A549 (cell line): ENCODE measurements around the gene CDH16. TPM values are rescaled to one million over a fixed set of nuclear protein-coding genes. Genes with fewer than 3 reads are reported as not detected.

ENCODE experiments used
- ATAC-seq, 2 experiments: fragments of 200-7000 bp in 1 of 2; fragments of >200 bp in 1 of 2; cut with Nextera tagmentation in 1 of 2; cut with Tn5 transposase in 1 of 2; 3 replicates each; pipeline versions ENCODE4 v1.8.0 to v1.9.1; 2018 to 2020; ENCODE audit warnings: mild to moderate bottlenecking in 1 of 2, moderate library complexity in 1 of 2
- CTCF ChIA-PET: fragments of 300-600 bp; sonication (Branson Sonifier 250); formaldehyde crosslinking; extraction: SDS; loops from one replicate; lab custom pipeline; 2021; ENCODE audit warnings: antibody characterized with exemption, inconsistent platforms; lab: Yijun Ruan, JAX
- POLR2A ChIA-PET: fragments of 350-600 bp; formaldehyde crosslinking; extraction: SDS; loops from one replicate; lab custom pipeline; 2021; ENCODE audit warnings: antibody characterized with exemption, inconsistent platforms; lab: Yijun Ruan, JAX
- DNase-seq, 2 experiments: peaks; one replicate each; pipeline versions ENCODE4 v3.0.0 to v3.0.0-alpha.2; 2011 to 2016; ENCODE audit warnings: low read depth in 1 of 2, low spot score in 1 of 2
- FAIRE-seq: peaks from 2 replicates; lab custom pipeline; 2011; peaks lifted over from hg19 to GRCh38; lab: Jason Lieb, UNC
- H3K27ac ChIP-seq, 2 experiments: fragments of >200 bp; sonication (Bioruptor Twin); formaldehyde crosslinking; 3 replicates each; pipeline ENCODE4 v1.5.1; 2016 to 2017
- H3K4me1 ChIP-seq: fragments of >200 bp; sonication (Bioruptor Twin); formaldehyde crosslinking; 3 replicates; pipeline ENCODE4 v1.6.1; 2016
- H3K4me2 ChIP-seq: fragments of >200 bp; sonication (Bioruptor Twin); formaldehyde crosslinking; 3 replicates; pipeline ENCODE4 v1.6.1; 2016
- H3K4me3 ChIP-seq: fragments of >200 bp; sonication (Bioruptor Twin); formaldehyde crosslinking; 3 replicates; pipeline ENCODE4 v1.5.1; 2016
- H3K9me3 ChIP-seq: fragments of >200 bp; sonication (Bioruptor Twin); formaldehyde crosslinking; 3 replicates; pipeline ENCODE4 v1.6.1; 2016
- CTCF ChIP-seq: fragments of >200 bp; sonication (Bioruptor Twin); formaldehyde crosslinking; IDR thresholded peaks from 3 replicates; pipeline ENCODE4 v1.5.1; 2016
- EHMT2 ChIP-seq: fragments of 200-600 bp; sonication (generic); IDR thresholded peaks from 2 replicates; pipeline ENCODE4 v1.6.1; 2016; ENCODE audit warnings: antibody characterized with exemption, low read depth, mild to moderate bottlenecking, moderate library complexity
- HDAC2 ChIP-seq: fragments of 200-600 bp; sonication (generic); IDR thresholded peaks from 2 replicates; pipeline ENCODE4 v1.6.1; 2016
- HOXB13 ChIP-seq: fragments of 250-450 bp; sonication (Bioruptor Pico); IDR thresholded peaks from 2 replicates; pipeline ENCODE4 v1.5.0; 2020; ENCODE audit warnings: low read depth, mild to moderate bottlenecking, moderate library complexity
- KDM5A ChIP-seq: fragments of 200-600 bp; sonication (generic); IDR thresholded peaks from 2 replicates; pipeline ENCODE4 v1.6.1; 2016; ENCODE audit warnings: antibody characterized with exemption, mild to moderate bottlenecking
- NPAS2 ChIP-seq: fragments of 250-450 bp; sonication (Bioruptor Pico); IDR thresholded peaks from 2 replicates; pipeline ENCODE4 v1.8.0; 2022; ENCODE audit warnings: mild to moderate bottlenecking, moderate library complexity, borderline replicate concordance
- PBX3 ChIP-seq: IDR thresholded peaks from 2 replicates; pipeline ENCODE4 v1.6.1; 2012
- RAD21 ChIP-seq, 2 experiments: fragments of >200 bp in 1 of 2; sonication (Bioruptor Twin) in 1 of 2; formaldehyde crosslinking in 1 of 2; IDR thresholded peaks in 1 of 2; conservative IDR thresholded peaks in 1 of 2; 2 replicates in 1 of 2; 3 replicates in 1 of 2; pipeline ENCODE4 v1.6.1; 2012 to 2018; ENCODE audit warnings: inconsistent platforms in 1 of 2
- SMC3 ChIP-seq: fragments of >200 bp; sonication (Bioruptor Twin); formaldehyde crosslinking; IDR thresholded peaks from 3 replicates; pipeline ENCODE4 v1.6.1; 2018; ENCODE audit warnings: inconsistent platforms
- WGBS: methylation state at CpG from one replicate; pipeline ENCODE4 v1.1.6; 2017; ENCODE audit errors: missing lambda C conversion rate; 5-methylcytosine and 5-hydroxymethylcytosine counted together
- polyA plus RNA-seq, 4 experiments: library from polyadenylated mRNA; depleted of rRNA in 3 of 4; stranded (reverse); fragments of >200 nt; fragmentation: RNase III in 1 of 4; extraction: RNeasy Plus Mini Kit Qiagen cat#74134 plus additional on column Dnase treatment in 1 of 4; gene quantifications; 2 replicates in 3 of 4; 3 replicates in 1 of 4; pipeline ENCODE4 v1.2.3, GENCODE V29; 2011 to 2017

Gene CDH16
- polyA plus RNA-seq, 2 of the 4 experiments (the other 2 are of a cell fraction) = 0.18 to 0.25 TPM

GRCh38 chr16:66954097-66954659 is 35.5 kb upstream of the CDH16 start:
- ATAC-seq = peak; percentile 93 to 96
- H3K4me3 ChIP-seq = no peak overlapping the region
- peak; percentile 81 to 90 for DNase-seq

GRCh38 chr16:66953462-66954096 is 34.9 kb upstream of the CDH16 start:
- H3K27ac ChIP-seq = peak overlapping the region; percentile 26 to 38; a peak in 3 of 6 replicates
- DNase-seq (no peak), FAIRE-seq (no peak), ATAC-seq (peak; percentile 48 to 52; a peak in 4 of 6 replicates)
- POLR2A ChIA-PET = interaction anchor here (1.4 kb wide), 1 partner anchor 8 kb away, joined by 3 read pairs; the partner anchor contains the start of gene CES3
- WGBS = 35% methylated on average over 10 of the region's 10 CpGs
- H3K4me2 ChIP-seq = peak overlapping the region; percentile 41
- CTCF ChIA-PET = interaction anchor here (0.6 to 3.1 kb wide), 69 partner anchors 8 to 522 kb away, joined by 3 to 65 read pairs (median 4); partner anchors contain the start of genes B3GNT9, CES3, CES4A and EXOC3L1
- no peak overlapping the region for H3K4me3 ChIP-seq
- peaks cover 8% of the 10 kb centered on the region; the same call in 1 of the 3 replicates for H3K9me3 ChIP-seq
- TF ChIP-seq PBX3 = no peak
- no peak for TF ChIP-seq CTCF
- TF ChIP-seq HDAC2 = no peak
- TF ChIP-seq, all 56 proteins: peak for 0
- H3K4me1 ChIP-seq = peaks cover 8% of the 10 kb centered on the region; the same call in 2 of the 3 replicates

More at GRCh38 chr16:66954097-66954659, 35.5 kb upstream of the CDH16 start:
- peak overlapping the region; percentile 26 to 38; a peak in 3 of 6 replicates for H3K27ac ChIP-seq
- POLR2A ChIA-PET = no interaction called here
- WGBS = 4% methylated on average over 8 of the region's 8 CpGs
- H3K9me3 ChIP-seq = peaks cover 8% of the 10 kb centered on the region; the same call in 1 of the 3 replicates
- CTCF ChIA-PET = interaction anchor here (0.6 to 3.1 kb wide), 67 partner anchors 7 to 522 kb away, joined by 3 to 65 read pairs (median 4); partner anchors contain the start of genes B3GNT9, CES3, CES4A and EXOC3L1
- H3K4me2 ChIP-seq = peak overlapping the region; percentile 41
- no peak for TF ChIP-seq EHMT2
- peak; percentile 89 for TF ChIP-seq CTCF
- no peak for TF ChIP-seq HOXB13 (CRISPR knock-in tag)
- no peak for TF ChIP-seq KDM5A
- TF ChIP-seq RAD21 (conservative IDR thresholded peaks at IDR 0.05 in 1 of 2, IDR thresholded peaks at IDR 0.05 in 1 of 2) = peak; percentile 89 to 90
- TF ChIP-seq SMC3 = peak; percentile 75
- TF ChIP-seq HDAC2 = no peak
- peaks cover 8% of the 10 kb centered on the region; the same call in 2 of the 3 replicates for H3K4me1 ChIP-seq
- no peak for FAIRE-seq

GRCh38 chr16:66952430-66953110 is 33.9 kb upstream of the CDH16 start:
- H3K27ac ChIP-seq = no peak overlapping the region
- CTCF ChIA-PET = interaction anchor here (0.6 to 3.1 kb wide), 19 partner anchors 8 to 233 kb away, joined by 3 to 65 read pairs (median 6); partner anchors contain the start of gene CES3
- DNase-seq (no peak), FAIRE-seq (no peak), ATAC-seq (no peak)
- 79% methylated on average over 7 of the region's 7 CpGs for WGBS
- peaks cover 10% of the 10 kb centered on the region; the same call in 2 of the 3 replicates for H3K4me1 ChIP-seq
- H3K4me2 ChIP-seq = no peak overlapping the region
- peaks cover 8% of the 10 kb centered on the region; the same call in 1 of the 3 replicates for H3K9me3 ChIP-seq
- H3K4me3 ChIP-seq = no peak overlapping the region
- no peak for TF ChIP-seq NPAS2 (CRISPR knock-in tag)
- POLR2A ChIA-PET = interaction anchor here (0.6 to 1.4 kb wide), 2 partner anchors 8 to 9 kb away, joined by 3 read pairs; partner anchors contain the start of gene CES3
